HPDE6-E6E7 (cell line): Measurements from ENCODE around the gene FNTB.
A peak's percentile ranks its signal among the peaks of the same experiment; 100 is the strongest.

Experiments
- DNase-seq: peaks from one replicate; pipeline ENCODE4 v3.0.0; 2011; ENCODE audit warnings: missing footprints; ENCODE audit errors: extremely low spot score

FNTB gene

DNA sequence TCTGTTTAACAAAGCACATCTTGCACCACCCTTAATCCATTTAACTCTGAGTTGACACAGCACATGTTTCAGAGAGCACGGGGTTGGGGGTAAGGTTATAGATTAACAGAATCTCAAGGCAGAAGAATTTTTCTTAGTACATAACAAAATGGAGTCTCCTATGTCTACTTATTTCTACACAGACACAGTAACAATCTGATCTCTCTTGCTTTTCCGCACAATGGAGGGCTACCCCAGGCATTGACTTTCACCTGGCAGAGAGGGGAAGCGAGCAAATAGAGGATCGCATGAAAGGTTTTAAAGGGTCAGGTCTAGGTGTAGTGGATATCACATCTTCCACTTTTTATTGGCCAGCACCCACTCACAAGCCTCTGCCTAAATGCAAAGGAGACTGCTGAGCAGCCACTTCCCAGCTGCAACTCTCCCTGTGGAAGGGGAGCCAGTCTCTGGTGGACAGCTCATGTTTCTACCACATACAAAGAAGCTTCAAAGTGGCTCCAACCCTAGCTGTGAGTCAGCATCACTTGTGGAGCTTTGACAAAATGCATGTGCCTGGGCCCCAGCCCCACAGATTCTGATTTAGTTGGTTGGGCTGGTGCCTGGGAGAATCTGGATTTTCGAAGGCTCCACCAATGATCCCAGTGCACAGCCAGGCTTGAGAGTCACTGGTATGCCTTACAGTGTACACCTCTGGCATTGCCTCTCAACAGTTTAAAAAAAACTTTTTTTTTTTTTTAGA, 7.2 kb upstream of the FNTB start:
- DNase-seq: no peak

DNA sequence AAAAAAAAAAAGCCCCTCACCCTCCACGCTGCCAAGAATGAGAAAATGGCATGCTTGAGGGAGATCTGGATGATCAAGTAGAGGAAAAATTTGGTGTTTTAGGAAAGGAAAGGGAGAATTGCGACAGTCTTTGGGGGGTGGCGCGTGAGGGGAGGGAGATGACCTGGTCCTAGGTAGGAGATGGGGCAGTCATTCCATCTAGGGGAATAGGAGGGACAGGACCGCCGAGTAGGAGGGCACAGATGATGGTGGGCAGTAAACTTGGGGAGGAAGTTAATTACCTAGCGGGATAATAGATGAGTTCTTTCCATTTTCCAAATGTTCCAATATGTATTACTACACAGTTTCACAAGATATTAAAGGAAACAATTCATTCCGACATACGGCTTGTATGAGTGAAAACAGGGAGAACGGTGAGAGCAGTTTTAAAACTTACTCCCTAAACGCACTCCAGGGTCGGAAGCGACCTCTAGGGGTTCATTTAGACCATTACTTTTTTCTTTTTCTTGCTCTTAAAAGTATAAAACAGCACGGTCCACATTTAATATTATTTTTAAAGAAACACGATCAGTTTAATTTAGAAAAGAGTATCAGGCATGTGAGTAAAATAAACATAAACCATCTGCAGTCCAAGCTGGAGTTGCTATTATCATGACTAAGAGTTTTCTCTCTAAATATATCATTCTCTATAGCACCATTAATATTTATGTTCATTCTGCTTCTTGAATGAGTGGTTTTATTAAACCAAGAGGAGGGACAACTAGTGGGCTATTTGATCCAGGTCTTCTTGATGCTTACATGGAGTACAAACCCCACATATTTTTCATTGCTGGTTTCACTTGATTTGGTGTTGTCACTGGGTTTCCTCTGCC, 3.0 kb upstream of the FNTB start:
- no peak for DNase-seq

DNA sequence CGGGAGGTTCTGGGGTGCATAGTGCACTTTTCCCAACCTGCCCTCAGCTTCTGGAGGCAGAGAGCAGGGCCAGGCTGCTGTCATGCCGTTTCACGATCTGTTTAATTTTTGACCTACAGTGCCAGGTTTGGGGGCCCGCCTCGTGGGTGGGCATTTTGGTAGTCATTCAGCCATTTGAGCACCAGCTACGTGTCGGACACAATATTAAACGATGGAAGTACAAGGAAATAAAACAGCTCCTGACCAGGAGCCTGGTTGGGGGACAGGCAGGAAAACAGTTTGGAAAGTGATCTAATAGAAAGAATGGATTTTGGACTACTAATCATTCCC, 708 bp downstream of the FNTB start:
- no peak for DNase-seq

DNA sequence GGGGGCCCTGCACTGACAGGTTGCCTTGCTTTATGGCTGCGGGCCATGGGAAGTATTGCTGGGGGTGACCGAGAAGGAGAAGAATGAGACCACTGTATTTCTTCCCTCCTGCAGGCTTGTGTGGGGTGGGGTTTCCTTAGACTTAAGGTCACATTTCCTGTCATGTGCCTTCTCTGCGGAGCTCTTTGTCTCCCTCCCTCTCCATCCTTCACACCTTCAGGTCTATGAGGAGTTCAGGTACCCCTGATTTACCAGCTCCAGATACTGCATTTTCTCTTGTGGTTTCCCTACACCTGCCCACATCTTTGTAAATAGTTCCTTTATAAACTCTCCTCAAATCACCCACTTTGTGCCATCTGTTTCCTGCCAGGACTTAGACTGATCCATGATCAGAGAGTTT, 3.6 kb downstream of the FNTB start:
- DNase-seq: no peak

GRCh38 chr14:64990939-64991338, 4.2 kb downstream of the FNTB start:
- no peak for DNase-seq

DNA sequence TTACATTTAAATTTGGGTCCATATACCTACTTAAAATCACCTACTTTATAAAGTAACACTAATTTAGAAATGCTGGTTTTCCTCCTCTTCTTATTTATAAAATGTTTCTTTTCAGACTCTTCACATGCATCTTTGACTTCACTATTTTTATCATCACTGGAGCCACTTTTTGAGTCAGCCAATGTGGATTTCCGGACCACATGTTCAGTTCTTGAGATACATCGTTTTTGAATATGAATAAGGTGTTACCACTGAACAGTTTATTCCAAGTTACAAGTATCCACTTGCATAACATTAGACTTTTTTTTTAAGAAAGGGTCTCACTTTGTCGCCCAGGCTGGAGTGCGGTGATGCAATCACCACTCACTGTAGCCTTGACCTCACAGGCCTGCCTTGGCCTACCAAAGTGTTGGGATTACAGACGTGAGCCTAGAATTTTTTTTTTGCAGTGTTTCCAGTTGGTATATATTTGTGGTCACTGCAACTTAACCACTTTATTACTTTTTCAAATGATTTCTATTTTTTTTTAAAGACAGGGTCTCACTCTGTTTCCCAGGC, 5.7 kb downstream of the FNTB start:
- no peak for DNase-seq

DNA sequence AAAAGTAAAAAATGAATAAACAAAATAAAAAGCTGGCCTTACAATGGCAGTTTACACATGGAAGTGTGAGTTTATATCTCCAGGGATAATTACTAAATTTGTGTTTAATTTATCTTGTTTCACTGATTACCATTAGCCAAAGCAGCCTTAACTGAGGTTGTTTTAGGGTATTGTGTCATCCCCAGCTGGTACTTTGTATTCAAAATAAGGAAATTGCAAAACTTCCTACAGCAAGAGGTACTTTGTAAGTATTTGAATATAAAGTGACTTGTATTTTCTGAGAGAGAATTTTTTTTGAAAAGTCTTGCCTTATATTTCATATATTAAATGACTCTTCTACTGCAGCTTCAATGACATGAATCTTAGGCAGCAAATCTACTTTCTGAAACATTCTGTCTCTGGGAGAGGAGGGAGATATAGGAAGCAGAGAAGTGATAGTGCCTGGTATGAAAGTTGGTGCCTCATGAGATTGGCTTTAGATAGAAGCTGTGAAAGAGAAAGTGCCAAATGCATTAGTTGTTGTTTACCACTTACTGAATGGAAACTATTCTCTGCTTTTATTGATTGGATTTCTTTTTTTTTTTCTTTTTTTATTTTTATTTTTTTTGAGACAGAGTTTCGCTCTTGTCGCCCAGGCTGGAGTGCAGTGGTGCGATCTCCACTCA, 6.7 kb downstream of the FNTB start:
- no peak for DNase-seq

GRCh38 chr14:64994540-64994939, 7.8 kb downstream of the FNTB start:
- DNase-seq: no peak

GRCh38 chr14:64995291-64995690, 8.6 kb downstream of the FNTB start:
- no peak for DNase-seq

DNA sequence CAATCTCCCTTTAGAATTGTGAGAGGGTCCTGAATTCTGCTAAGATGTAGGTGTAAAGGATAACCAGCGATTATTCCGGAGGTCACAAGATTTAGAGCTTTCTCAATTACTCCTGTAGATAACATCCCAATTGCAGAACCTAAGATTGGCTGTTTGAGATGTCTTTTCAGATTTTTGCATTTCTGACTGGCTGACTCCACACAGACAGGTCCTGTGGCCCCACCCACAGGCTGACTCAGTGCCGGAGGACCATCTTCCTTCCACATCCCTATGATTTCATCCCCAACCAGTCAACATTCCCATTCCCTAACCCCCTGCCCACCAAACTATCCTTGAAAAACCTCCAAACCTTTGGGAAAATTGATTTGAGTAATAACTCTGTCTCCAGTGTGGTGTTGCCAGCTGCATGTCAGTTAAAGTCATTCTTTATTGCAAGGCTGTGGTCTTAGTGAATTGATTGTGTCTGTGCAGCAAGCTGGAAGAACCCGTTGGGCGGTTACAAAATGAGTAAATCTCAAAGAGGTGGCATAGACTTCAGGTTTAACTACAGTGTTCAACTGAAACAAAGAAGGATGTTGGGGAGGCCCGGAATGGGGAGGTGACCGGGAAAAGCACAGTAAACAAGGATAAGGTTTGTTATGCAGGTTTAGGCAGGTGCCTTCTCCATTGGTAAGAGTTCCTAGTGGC, 10.6 kb downstream of the FNTB start:
- no peak for DNase-seq

DNA sequence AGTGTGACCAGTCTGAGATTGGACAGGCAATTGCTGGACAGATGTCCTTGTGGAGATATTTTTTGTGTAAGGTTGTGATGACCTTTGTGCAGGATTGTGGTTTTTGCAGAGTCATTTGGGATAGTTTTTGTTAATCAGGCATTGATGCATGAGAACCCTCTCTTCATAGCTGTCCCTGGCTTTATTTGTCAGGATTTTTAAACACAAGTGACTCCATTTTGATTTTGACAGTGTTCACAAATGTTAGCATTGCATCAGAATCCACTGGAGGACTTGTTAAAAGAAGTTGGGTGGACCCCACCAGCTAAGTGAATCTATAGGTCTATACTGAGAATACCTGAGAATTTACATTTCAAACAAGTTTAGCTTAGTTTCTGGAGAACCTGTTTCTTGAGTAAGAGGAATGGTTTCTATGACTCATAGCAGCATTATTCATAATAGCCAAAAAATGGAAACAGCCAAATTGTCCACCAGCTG, 11.8 kb downstream of the FNTB start:
- DNase-seq: peak; percentile 37

GRCh38 chr14:65000898-65001591, 14.3 kb downstream of the FNTB start:
- DNase-seq: no peak

DNA sequence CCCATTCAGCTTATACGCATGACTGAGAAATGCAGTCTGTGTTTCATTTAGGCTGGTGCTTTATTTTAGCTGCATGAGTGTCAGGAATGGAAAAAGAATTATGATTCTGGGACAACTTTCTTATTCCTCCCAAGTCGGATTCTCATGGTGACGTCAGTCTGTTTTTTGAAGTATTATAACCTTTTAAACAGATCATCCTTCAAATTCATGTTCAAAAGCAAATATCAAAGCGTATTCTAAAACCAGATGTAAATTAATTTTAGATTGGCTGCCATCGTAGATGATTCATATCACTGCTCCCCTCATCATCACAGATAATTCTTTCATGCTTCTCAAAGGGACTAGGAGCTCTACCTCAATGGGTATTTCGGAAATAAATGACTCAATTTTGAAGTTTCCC, 15.0 kb downstream of the FNTB start:
- DNase-seq: no peak

DNA sequence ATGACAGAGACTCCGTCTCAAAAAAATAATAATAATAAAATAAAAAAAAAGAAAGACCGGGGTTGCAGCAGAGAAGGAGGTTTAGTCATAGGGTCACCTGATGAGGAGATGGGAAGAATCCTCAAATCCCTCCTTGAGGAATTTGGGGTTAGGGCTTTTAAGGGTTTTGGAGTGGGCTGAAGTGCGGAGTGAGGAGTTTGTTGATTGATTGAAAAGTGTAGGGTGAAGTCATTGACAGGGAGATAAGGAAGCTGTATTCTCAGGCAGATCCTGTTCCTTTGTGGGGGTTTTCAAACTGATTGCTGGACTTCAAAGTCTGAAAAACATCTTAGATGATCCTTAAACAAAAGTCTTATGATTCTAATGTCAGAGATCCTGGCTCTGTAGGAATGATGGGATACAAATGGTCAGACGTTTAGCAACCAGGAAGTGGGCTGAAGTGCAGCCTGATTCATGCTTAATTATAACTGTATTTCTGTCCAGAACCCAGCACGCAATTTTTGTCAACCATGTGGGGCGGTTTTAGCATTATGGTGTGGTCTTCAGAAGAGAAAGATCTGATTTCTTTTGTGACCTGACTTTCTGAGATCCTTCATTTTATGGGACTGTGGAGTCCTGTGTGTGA, 16.0 kb downstream of the FNTB start:
- no peak for DNase-seq

DNA sequence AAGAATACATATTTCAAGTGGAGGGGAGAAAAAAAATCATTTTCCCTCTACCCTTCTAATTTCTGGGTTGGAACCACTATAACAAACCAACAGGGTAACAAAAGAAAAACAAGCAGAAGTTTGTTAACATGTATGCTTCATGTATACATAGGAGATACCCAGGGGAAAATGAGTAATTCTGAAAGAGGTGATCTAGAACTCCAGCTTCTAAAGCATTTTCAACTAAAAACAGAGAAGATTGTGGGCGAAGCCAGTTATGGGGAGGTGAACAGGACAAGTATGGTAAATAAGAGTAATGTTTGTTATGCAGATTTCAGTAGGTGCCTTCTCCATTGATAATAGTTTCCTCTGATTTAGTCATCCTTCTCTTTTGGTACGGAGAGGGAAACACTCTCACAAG, 16.7 kb downstream of the FNTB start:
- no peak for DNase-seq

GRCh38 chr14:65006261-65006721, 19.6 kb downstream of the FNTB start:
- DNase-seq: no peak

- DNase-seq: no peak
These were observed 20.5 kb downstream of the FNTB start for GRCh38 chr14:65007202-65007601.

GRCh38 chr14:65010211-65010931, 23.7 kb downstream of the FNTB start:
- no peak for DNase-seq

- DNase-seq: no peak
These were observed 24.8 kb downstream of the FNTB start for GRCh38 chr14:65011538-65011937.

GRCh38 chr14:65012353-65012752, 25.7 kb downstream of the FNTB start:
- no peak for DNase-seq
